Measurements from ENCODE around the gene PLEKHA8.

PLEKHA8 gene

DNA sequence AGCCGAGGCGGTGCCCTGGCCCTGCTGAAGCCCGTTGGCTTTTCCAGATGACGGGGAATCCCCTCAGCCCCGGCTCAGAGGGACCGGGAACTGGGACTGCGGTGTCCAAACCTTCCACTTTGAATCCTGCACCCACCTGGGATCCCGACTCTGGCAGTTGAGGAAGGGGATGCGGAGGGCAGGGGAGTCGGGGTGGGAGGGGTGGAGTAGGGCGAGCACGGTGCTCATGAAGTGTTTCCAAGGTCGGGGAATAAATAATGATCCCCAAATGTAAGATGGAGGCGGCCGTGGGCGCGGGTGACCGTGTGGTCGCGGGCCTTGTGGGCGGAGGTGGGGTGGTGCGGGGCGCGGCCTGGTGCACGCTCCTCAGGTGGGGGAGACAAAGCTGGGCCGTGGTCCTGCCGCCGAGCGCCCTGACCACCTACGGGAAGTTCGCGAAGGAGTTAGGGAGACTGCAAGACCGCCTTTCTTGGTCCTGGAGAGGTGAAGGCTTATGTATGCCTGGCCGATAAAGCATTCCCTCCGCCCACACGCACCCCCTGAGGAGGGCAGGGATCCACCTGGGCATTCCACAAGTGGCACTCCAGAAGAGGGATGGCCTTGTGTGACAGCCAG, 108.0 kb downstream of the PLEKHA8 start:
- Histone ChIP-seq H3K36me3 (ENCODE audit: control insufficient read depth, insufficient read depth, low read length) (no peaks in the 10 kb centered on the region), H3K27me3 (replicated peaks; ENCODE audit: control insufficient read depth, insufficient read depth, low read length) (peaks cover 1% of the 10 kb centered on the region; the same call in 1 of the 2 replicates), H3K4me3 (replicated peaks; ENCODE audit: low read depth, low read length) (peak overlapping the region; percentile 81)
- no peak for DNase-seq (ENCODE audit: extremely low read depth, insufficient read length)
- TF ChIP-seq, protein P1, sequence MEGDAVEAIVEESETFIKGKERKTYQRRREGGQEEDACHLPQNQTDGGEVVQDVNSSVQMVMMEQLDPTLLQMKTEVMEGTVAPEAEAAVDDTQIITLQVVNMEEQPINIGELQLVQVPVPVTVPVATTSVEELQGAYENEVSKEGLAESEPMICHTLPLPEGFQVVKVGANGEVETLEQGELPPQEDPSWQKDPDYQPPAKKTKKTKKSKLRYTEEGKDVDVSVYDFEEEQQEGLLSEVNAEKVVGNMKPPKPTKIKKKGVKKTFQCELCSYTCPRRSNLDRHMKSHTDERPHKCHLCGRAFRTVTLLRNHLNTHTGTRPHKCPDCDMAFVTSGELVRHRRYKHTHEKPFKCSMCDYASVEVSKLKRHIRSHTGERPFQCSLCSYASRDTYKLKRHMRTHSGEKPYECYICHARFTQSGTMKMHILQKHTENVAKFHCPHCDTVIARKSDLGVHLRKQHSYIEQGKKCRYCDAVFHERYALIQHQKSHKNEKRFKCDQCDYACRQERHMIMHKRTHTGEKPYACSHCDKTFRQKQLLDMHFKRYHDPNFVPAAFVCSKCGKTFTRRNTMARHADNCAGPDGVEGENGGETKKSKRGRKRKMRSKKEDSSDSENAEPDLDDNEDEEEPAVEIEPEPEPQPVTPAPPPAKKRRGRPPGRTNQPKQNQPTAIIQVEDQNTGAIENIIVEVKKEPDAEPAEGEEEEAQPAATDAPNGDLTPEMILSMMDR (IDR thresholded peaks at IDR 0.05; ENCODE audit: insufficient read depth, low read length, poor library complexity, severe bottlenecking) = no peak

DNA sequence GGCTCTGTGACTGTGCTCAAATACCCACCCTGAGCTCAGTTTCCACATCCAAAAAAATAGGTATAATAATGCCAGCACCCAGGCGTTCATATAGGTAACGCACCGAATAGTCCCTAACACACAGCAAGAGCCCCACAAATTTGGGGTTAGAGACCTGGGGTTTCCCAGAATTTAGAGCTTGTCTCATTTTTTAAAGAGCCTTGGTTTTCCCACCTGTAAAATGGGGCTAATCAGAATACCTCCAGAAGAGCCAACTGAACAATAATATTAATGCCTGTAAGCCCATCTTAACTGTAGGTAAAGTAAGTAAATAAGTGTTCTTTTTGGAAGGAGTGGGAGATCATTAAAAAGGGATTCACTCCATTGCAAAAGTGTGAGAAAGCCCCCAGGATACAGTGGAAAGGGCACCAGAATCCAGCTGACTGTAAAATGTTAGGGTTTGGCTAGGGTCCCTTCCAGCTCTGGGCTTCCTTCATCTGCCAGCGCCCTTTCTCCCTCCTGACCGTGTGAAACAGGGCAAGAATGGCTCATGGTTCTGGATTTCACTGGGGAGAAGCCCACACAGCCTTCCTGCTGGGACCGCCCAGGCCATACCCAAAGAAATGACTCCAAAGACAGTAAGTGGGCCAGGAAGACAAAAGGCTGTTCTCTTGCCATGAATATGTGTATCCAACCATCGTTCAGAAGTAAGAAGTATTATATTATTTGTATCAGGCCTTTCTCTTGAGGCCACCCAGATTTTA, 108.7 kb downstream of the PLEKHA8 start:
- TF ChIP-seq, protein P1 (IDR thresholded peaks at IDR 0.05; ENCODE audit: insufficient read depth, low read length, poor library complexity, severe bottlenecking) = no peak
- Histone ChIP-seq H3K4me3 (replicated peaks; ENCODE audit: low read depth, low read length) (no peak overlapping the region), H3K27me3 (replicated peaks; ENCODE audit: control insufficient read depth, insufficient read depth, low read length) (peaks cover 1% of the 10 kb centered on the region; the same call in 1 of the 2 replicates), H3K36me3 (ENCODE audit: control insufficient read depth, insufficient read depth, low read length) (no peaks in the 10 kb centered on the region)
- no peak for DNase-seq (ENCODE audit: extremely low read depth, insufficient read length)

DNA sequence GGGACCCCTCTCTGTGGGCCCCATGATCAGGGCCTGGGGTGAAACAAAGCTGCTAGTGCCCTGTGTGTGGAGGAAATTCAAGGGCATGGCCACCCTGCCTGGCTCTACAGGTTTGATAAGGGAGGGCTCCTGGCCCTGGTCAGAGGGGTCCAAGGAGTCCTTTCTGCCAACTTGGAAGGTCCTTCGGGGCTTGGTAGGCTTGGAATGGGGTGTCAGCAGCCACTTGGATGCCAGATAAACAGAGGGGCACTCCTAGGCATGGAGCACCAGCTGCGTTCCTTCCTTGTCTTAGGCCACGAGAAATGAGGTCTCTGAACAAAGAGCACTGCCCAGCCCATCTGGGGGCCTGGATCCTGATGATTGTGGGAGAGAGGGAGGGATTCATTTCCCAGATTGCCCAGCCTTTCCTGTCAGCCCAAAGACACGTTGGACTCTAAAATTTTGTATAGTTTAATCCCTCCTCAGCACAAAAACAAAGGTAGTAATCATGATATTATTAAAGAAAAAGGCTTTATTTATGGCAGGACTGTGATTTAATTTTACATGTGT, 111.7 kb downstream of the PLEKHA8 start:
- no peak for DNase-seq (ENCODE audit: extremely low read depth, insufficient read length)
- H3K27me3 ChIP-seq (replicated peaks; ENCODE audit: control insufficient read depth, insufficient read depth, low read length) = peaks cover 3% of the 10 kb centered on the region; the same call in 1 of the 2 replicates
- no peak overlapping the region for H3K4me3 ChIP-seq (replicated peaks; ENCODE audit: low read depth, low read length)
- H3K36me3 ChIP-seq (ENCODE audit: control insufficient read depth, insufficient read depth, low read length) = no peaks in the 10 kb centered on the region
- TF ChIP-seq, protein P1 (IDR thresholded peaks at IDR 0.05; ENCODE audit: insufficient read depth, low read length, poor library complexity, severe bottlenecking) = no peak

DNA sequence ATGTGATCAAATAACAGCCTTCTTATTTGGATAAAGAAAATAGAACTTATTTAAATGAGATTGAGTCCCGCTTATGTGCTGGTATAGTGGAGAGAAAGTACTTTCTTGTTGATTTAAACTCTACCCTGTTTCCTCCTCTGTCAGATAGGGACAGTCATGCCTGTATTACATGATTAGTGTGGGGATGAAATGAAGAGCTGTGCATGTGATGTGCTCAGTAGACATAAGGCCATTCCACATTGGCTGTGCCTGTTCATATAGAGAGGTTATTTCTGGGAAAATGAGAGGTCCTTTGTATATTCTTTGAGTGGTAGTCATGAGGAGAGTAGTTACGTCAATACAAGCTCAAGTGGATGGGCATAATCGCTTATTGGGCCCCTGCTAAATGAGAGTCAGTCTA, 112.2 kb downstream of the PLEKHA8 start:
- TF ChIP-seq, protein P1 (IDR thresholded peaks at IDR 0.05; ENCODE audit: insufficient read depth, low read length, poor library complexity, severe bottlenecking) = no peak
- Histone ChIP-seq H3K36me3 (ENCODE audit: control insufficient read depth, insufficient read depth, low read length) (no peaks in the 10 kb centered on the region), H3K27me3 (replicated peaks; ENCODE audit: control insufficient read depth, insufficient read depth, low read length) (peaks cover 3% of the 10 kb centered on the region; the same call in 1 of the 2 replicates), H3K4me3 (replicated peaks; ENCODE audit: low read depth, low read length) (no peak overlapping the region)
- no peak for DNase-seq (ENCODE audit: extremely low read depth, insufficient read length)

DNA sequence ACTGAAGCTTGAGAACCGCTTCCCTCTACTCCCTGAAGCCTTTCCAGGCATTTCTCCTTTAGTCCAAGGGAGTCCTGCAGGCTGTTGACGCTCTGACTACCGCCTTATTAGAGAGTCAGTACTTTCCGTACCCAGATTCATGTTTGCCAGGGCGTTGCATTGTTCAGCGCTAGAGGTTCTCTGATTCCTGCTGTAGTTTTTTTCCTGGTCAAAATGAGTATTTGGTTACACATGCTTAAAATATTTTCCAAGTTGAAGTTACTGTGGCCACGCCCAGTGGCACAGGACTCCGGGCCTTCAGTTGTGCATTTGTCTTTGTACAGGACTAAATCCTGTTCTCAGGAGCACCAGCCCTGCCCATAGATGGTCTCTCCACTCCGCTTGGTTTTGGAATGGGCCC, 114.5 kb downstream of the PLEKHA8 start:
- Histone ChIP-seq H3K4me3 (replicated peaks; ENCODE audit: low read depth, low read length) (no peak overlapping the region), H3K27me3 (replicated peaks; ENCODE audit: control insufficient read depth, insufficient read depth, low read length) (peaks cover 1% of the 10 kb centered on the region; the same call in 1 of the 2 replicates), H3K36me3 (ENCODE audit: control insufficient read depth, insufficient read depth, low read length) (no peaks in the 10 kb centered on the region)
- TF ChIP-seq, protein P1 (IDR thresholded peaks at IDR 0.05; ENCODE audit: insufficient read depth, low read length, poor library complexity, severe bottlenecking) = no peak
- DNase-seq (ENCODE audit: extremely low read depth, insufficient read length) = no peak

Measured in GM06990 (cell line).